ENCODE measurements around the gene CYB5A.

The CYB5A gene

DNA sequence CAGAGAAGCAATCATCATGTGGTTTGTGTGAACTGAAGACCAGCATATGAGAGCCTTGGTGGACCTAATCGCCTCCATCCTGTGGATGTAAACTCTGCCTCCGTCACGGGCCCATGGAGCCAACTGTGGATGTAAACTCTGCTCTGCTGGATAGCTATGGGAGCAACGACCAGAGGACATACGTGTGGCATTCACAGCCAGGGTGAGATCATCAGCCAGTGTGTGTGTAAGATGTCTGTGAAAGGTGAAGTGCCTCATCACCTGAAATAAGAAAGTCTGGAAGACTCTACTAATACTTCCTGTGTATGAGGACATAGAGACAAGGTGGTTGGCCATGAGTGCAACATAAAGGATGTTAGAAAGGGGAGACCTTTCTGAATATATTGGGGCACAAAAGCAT lies 63.5 kb downstream of the CYB5A start:
- Mint-ChIP-seq H3K9me3 (no peaks in the 10 kb centered on the region), H3K27ac (no peak overlapping the region), H3K4me1 (no peaks in the 10 kb centered on the region), H3K36me3 (no peaks in the 10 kb centered on the region), H3K4me3 (no peak overlapping the region)
- ATAC-seq (no peak), DNase-seq (ENCODE audit: low spot score in 2 of 2) (no peak)

DNA sequence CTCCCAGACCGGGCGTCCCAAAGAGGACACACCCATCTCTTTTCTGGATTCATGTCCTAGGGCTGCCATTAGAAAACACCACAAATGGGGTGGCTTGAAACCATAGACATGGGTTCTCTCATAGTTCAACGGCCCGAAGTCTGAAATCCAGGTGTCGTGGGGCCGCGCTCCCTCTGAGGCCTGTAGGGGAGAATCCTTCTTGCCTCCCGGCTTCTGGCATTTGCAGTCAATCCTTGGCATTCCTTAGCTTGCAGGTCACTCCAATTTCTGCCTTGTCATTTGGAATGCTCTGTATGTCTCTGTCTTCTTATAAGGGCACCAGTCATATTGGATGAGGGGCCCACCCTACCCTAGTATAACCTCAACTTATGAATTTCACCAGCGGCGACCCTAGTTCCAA lies 65.1 kb downstream of the CYB5A start:
- no peak for ATAC-seq
- Mint-ChIP-seq H3K4me3 (no peak overlapping the region), H3K4me1 (no peaks in the 10 kb centered on the region), H3K36me3 (no peaks in the 10 kb centered on the region), H3K27ac (no peak overlapping the region), H3K9me3 (no peaks in the 10 kb centered on the region)
- DNase-seq (ENCODE audit: low spot score in 2 of 2): no peak

DNA sequence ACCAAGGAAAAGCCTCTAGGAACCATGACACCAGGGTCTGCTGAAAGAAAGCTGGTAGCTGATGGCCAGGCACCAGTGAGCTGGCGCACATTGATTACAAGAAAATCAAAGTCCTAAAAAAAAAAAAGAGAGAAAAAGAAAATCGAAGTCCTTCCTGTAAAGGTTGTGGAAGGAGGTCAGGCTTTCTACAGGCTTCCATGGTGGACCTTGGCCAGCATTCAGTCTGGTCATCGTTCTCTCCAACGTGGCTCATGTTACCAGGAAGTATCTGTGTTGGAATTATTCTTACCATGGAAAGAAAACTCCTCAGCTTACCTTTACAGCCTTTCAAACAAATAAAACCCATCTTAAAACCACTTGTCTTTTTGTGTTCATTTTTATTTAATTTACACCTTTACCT lies 65.6 kb downstream of the CYB5A start:
- H3K36me3 Mint-ChIP-seq: no peaks in the 10 kb centered on the region
- DNase-seq (ENCODE audit: low spot score in 2 of 2): no peak
- no peak for ATAC-seq
- H3K4me1 Mint-ChIP-seq: no peaks in the 10 kb centered on the region
- H3K9me3 Mint-ChIP-seq: no peaks in the 10 kb centered on the region
- H3K4me3 Mint-ChIP-seq: no peak overlapping the region
- H3K27ac Mint-ChIP-seq: no peak overlapping the region

DNA sequence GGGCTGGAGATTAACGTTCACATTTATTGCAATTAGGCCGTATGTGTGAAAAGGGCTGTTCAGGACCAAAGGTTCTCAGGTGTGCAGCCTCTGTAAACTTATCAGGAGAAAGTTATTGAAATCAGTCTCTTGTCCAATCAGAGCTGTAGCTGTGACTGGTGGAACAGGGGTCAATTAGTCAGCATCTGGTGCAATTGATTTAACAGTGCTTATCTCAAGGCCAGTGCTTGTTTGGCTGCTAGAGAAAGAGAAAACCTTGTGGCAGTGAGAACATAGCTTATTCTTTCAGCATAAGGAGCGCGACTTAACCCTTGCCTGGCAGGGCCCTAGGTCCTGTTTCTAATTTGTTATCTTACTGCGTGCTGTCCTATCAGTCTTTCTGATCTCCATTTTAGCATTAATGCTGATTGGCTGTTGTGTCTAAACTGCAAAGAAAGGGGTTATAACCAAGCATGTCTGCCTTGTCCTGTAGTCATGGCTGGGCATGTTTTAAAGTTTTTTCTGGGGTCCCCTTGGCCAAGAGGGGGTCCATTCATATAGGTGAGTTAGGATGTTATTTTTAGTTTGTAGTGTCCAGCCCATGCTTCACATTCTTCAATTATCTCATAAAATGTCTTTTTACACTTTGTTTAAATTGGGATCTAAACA lies 66.4 kb downstream of the CYB5A start:
- Mint-ChIP-seq H3K9me3 (no peaks in the 10 kb centered on the region), H3K36me3 (no peaks in the 10 kb centered on the region), H3K4me1 (no peaks in the 10 kb centered on the region), H3K4me3 (no peak overlapping the region), H3K27ac (no peak overlapping the region)
- DNase-seq (ENCODE audit: low spot score in 2 of 2): no peak
- ATAC-seq: no peak

DNA sequence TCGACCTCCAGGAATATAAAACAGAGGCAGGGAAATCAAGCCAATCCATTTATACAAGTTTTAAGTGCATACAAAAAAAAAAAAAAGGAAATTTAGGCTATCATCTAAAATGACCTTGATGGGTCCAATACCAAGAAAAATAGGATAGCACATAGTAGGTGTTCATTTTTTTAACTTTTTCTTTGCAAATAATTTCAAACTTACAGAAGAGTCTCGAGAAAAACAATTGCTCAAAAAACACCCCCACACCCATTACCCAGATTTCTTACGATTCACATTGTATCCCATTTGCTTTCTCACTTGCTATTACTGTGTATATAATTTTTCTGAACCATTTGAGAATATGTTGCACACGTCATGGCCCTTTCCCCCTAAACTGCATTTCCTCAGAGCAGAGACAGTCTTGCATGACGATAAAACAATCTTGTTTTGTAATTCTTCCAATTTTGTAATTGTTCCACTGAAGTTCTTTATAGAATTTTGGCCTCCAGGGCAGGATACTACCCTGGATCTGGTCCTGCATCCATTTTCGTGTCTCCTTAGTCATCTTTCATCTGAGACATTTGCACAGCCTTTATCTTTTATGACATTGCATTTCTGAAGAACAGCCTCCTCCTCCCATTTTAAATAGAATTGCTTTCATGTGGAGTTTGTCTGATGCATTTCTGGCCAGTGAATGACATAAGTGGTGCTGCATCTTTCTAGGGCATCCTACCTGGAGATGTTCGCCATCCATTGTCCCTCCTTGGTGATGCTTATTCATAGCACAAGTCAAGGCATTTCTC lies 68.9 kb downstream of the CYB5A start:
- Mint-ChIP-seq H3K9me3 (no peaks in the 10 kb centered on the region), H3K36me3 (no peaks in the 10 kb centered on the region), H3K4me1 (no peaks in the 10 kb centered on the region), H3K4me3 (no peak overlapping the region), H3K27ac (no peak overlapping the region)
- ATAC-seq (no peak), DNase-seq (ENCODE audit: low spot score in 2 of 2) (no peak)

DNA sequence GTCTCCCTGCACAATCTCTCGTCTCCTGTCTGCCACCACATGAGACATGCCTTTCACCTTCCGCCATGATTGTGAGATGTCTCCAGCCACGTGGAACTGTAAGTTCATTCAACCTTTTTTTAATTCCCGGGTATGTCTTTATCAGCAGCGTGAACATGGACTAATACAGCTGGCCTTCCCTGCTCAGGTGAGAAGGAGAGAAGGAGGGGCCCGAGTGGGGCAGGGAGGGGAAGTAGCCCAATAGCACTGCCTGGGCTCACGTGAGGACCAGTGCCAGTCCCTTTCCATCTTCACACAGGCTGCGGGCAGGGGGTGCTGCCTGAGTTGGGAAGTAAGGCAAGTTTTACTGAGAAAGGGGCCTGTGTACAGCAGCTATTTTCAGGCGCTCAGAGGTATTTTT lies 70.7 kb downstream of the CYB5A start:
- DNase-seq (ENCODE audit: low spot score in 2 of 2) (no peak), ATAC-seq (no peak)
- Mint-ChIP-seq H3K4me3 (no peak overlapping the region), H3K4me1 (no peaks in the 10 kb centered on the region), H3K27ac (no peak overlapping the region), H3K36me3 (no peaks in the 10 kb centered on the region), H3K9me3 (no peaks in the 10 kb centered on the region)

DNA sequence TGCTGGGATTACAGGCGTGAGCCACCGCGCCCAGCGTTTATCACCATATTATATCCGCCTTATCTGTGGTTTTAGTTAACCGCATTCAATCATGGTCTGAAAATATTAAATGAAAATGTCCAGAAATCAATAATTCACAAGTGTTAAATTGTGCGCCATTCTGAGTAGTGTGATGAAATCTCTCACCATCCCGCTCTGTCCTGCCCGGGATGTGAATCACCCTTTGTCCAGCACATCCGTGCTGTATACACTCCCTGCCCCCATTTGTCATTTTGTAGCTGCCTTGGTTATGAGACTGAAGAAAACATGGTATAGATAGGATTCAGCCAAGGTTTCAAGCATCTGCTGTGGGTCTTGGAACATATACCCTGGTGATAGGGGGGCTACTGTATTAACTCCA lies 72.7 kb downstream of the CYB5A start:
- no peak for DNase-seq (ENCODE audit: low spot score in 2 of 2)
- no peaks in the 10 kb centered on the region for H3K9me3 Mint-ChIP-seq
- no peak overlapping the region for H3K27ac Mint-ChIP-seq
- no peak overlapping the region for H3K4me3 Mint-ChIP-seq
- no peaks in the 10 kb centered on the region for H3K4me1 Mint-ChIP-seq
- H3K36me3 Mint-ChIP-seq: no peaks in the 10 kb centered on the region
- no peak for ATAC-seq

DNA sequence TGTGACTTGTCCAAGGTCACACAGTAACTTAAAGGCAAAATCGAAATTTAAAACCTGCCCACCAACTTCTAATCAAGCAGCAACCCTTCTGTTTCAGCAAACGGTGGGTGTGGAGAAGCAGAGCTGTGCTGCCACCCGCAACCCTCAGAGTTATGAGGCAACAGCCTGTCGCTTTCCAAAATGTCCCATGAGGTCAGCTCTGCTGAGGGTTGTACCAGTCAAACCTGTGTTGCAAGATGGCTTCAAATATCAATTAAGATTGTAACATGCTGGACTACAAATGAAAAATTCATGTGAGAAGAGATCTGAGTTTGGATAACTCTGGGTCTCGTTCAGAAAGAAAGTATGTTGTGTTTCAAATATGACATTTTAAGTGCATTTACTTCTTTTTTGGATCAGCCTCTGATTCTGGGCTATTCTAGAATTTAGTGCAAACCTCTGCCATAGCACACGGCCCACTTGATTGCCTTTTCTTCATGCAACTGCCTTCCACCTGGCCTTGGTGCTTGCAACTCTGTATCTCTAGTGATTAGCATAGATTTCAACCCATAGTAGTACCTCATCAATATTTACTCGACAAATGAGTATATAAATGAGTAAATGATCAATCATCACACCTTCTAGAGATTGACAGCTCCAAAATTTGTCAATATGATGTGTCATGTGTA lies 74.2 kb downstream of the CYB5A start:
- ATAC-seq: no peak
- no peak overlapping the region for H3K27ac Mint-ChIP-seq
- no peaks in the 10 kb centered on the region for H3K4me1 Mint-ChIP-seq
- H3K9me3 Mint-ChIP-seq: no peaks in the 10 kb centered on the region
- H3K36me3 Mint-ChIP-seq: no peaks in the 10 kb centered on the region
- H3K4me3 Mint-ChIP-seq: no peak overlapping the region
- DNase-seq (ENCODE audit: low spot score in 2 of 2): no peak

DNA sequence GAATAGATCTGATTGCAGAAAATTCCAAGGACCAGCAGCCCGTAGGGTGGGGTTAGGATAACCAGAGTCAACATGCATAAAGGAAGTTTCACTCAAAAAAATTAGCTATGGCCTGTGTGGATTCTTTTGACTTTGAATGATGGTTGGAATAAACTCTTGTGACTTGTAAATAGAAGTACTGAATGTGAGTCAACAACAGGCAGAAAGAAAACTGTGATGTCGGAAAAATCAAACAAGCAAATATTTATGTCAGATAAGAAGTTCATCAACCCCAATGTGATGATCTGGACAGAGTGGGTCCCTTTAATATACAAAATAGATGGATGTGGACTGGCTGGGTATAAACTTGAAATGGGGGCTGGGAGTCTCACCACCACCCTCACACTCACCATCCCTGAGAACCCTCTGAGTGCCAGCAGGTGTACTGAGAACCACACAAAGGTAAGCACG lies 75.1 kb downstream of the CYB5A start:
- no peak overlapping the region for H3K4me3 Mint-ChIP-seq
- H3K4me1 Mint-ChIP-seq: no peaks in the 10 kb centered on the region
- no peak overlapping the region for H3K27ac Mint-ChIP-seq
- H3K36me3 Mint-ChIP-seq: no peaks in the 10 kb centered on the region
- no peaks in the 10 kb centered on the region for H3K9me3 Mint-ChIP-seq
- no peak for DNase-seq (ENCODE audit: low spot score in 2 of 2)
- ATAC-seq: no peak

DNA sequence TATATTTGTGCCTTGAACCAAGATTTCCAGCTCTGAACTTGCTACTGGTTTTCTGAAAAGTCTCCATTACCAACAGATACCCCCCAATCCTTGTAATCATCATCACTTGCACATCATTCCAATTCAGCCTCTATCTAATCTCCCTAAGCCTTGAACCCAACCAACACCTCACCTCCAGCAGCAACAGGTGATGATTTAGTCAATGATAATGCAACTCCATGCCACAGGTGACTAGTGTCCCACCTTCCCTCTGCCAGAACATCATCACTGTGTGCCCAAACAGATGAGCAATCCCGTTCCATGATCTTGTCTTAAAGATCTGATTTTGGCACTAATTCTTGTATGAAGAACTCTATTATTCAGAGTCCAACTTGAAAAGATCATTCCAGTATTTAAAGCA lies 75.9 kb downstream of the CYB5A start:
- Mint-ChIP-seq H3K4me1 (no peaks in the 10 kb centered on the region), H3K9me3 (no peaks in the 10 kb centered on the region), H3K4me3 (no peak overlapping the region), H3K36me3 (no peaks in the 10 kb centered on the region), H3K27ac (no peak overlapping the region)
- no peak for ATAC-seq
- no peak for DNase-seq (ENCODE audit: low spot score in 2 of 2)

DNA sequence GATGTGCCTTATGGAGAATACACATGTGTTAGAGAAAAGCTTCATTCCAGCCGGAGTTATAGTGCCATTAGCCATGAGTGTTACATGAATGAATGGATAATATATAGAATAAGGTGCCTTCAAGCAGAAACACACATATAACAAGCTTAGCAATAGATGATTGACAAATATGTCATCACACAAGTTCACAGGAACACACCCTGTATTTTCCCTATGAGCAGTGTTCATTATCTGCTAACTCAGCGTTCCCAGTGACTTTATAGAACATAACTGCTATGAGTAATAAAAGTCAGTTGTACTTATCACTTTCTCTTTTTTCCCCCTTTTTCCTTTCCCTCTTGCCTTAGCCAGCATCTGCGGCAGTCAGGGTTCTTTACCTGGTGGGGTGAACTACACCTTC lies 78.3 kb downstream of the CYB5A start:
- ATAC-seq: no peak

DNA sequence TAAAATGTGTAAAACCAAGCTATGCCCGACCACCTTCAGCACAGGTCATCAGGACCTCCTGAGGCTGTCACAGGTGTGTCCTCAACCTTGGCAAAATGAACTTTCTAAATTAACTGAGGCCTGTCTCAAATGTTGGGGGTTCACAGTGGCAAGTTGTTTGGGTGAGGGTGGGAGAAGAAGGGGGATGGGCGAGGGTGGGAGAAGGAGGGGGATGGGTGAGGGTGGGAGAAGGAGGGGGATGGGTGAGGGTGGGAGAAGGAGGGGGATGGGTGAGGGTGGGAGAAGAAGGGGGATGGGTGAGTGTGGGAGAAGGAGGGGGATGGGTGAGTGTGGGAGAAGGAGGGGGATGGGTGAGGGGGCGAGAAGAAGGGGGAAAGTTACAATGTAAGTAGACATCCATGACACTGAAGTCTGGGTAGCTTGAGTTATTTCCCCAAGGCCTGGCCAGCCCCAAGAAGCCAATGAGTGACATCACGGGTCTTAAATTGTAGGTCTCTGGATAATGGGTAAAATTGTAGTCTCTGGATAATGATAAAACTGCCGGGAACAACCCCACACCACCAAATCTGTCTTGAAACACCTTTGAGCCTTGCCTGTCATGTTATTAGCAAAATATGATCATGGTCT lies 87.1 kb downstream of the CYB5A start:
- Mint-ChIP-seq H3K4me3 (no peak overlapping the region), H3K4me1 (no peaks in the 10 kb centered on the region), H3K36me3 (no peaks in the 10 kb centered on the region), H3K27ac (no peak overlapping the region), H3K9me3 (no peaks in the 10 kb centered on the region)
- DNase-seq (ENCODE audit: low spot score in 2 of 2): no peak
- no peak for ATAC-seq

More for the DNA sequence above, 78.3 kb downstream of the CYB5A start:
- Mint-ChIP-seq H3K4me1 (no peaks in the 10 kb centered on the region), H3K4me3 (no peak overlapping the region), H3K36me3 (no peaks in the 10 kb centered on the region), H3K9me3 (no peaks in the 10 kb centered on the region), H3K27ac (no peak overlapping the region)
- DNase-seq (ENCODE audit: low spot score in 2 of 2): no peak

DNA sequence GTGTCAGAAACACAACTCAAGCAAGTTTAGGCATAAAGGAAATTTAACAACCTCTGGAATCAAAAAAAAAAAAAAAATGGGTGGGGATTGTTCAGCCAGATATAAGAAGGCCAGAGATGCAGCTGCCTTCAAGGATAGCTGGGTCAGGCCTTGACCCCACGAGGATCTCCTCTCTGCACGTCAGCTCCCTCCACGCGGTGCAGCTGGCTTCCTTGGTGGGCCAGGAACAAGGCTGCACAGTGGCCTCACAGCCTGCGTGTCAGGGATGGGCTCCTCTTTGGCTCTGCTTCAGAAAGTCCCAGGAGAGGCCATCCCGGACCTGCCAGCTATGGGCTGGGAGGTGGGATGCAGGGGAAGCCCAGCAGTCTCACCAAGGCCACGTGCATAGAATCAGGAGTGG lies 88.0 kb downstream of the CYB5A start:
- no peaks in the 10 kb centered on the region for H3K36me3 Mint-ChIP-seq
- no peaks in the 10 kb centered on the region for H3K4me1 Mint-ChIP-seq
- H3K9me3 Mint-ChIP-seq: no peaks in the 10 kb centered on the region
- no peak overlapping the region for H3K27ac Mint-ChIP-seq
- DNase-seq (ENCODE audit: low spot score in 2 of 2): no peak
- no peak overlapping the region for H3K4me3 Mint-ChIP-seq
- ATAC-seq: no peak

All from stimulated activated effector memory CD8-positive, alpha-beta T cell treated with anti-CD3 and anti-CD28 coated beads, Interleukin-12 subunit alpha, Interleukin-12 subunit beta, amount 100 ng/mL, for 72 hours (primary cell).